IgD-negative memory B cell (primary cell): ENCODE measurements around the gene CACNA2D1. TPM values are rescaled to one million over a fixed set of nuclear protein-coding genes. Genes with fewer than 3 reads are reported as not detected.

ENCODE experiments used
- H3K27ac Mint-ChIP-seq, 3 donors: one replicate each; pipeline ENCODE4 v1.8.0; 2020 to 2022; ENCODE audit warnings: mild to moderate bottlenecking in 3 of 3, mixed read lengths in 3 of 3, moderate library complexity in 1 of 3
- H3K27me3 Mint-ChIP-seq: one replicate; pipeline ENCODE4 v1.8.0; 2021; ENCODE audit warnings: mixed read lengths
- H3K36me3 Mint-ChIP-seq: one replicate; pipeline ENCODE4 v1.8.0; 2020; ENCODE audit warnings: mild to moderate bottlenecking, mixed read lengths
- H3K4me1 Mint-ChIP-seq, 3 donors: one replicate each; pipeline ENCODE4 v1.8.0; 2020 to 2022; ENCODE audit warnings: mixed read lengths in 3 of 3, mild to moderate bottlenecking in 1 of 3
- H3K4me3 Mint-ChIP-seq, 4 donors: one replicate each; pipeline ENCODE4 v1.8.0; 2020 to 2022; ENCODE audit warnings: mild to moderate bottlenecking in 4 of 4, mixed read lengths in 4 of 4, moderate library complexity in 3 of 4
- H3K9me3 Mint-ChIP-seq, 3 donors: one replicate each; pipeline ENCODE4 v1.8.0; 2020 to 2021; ENCODE audit warnings: mixed read lengths in 3 of 3, mild to moderate bottlenecking in 1 of 3
- polyA plus RNA-seq: library from polyadenylated mRNA; unstranded; fragments of 300-500 nt; fragmentation: Illumina TruSeq; gene quantifications from one replicate; pipeline ENCODE4 v1.2.3, GENCODE V29; 2021

The CACNA2D1 gene
- polyA plus RNA-seq, 1 donor from 2014 or later: not detected

DNA sequence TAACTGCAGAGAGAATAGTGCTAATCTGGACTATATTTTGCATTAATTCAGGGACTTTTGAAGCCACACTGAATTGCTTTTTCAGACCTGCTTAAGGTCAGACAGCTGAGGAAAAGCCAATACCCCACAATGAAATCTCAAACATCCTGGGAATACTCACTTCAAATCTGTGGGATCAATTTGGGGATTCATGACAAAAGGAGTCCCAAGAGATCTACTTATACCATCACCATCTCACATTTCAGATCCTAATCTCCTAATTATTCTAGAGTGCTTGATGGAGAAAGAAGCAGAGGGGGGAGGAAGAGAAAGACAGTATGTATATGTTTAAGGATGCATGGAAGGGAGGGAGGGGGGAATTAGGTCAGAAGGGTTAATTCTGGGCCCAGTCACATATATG is 202.2 kb downstream of the CACNA2D1 start:
- Mint-ChIP-seq H3K4me1 (no peaks in the 10 kb centered on the region), H3K36me3 (no peaks in the 10 kb centered on the region), H3K4me3 (no peak overlapping the region), H3K27me3 (no peaks in the 10 kb centered on the region), H3K9me3 (peaks cover 0 to 4% (median 2%) of the 10 kb centered on the region in 3 donors), H3K27ac (no peak overlapping the region)

DNA sequence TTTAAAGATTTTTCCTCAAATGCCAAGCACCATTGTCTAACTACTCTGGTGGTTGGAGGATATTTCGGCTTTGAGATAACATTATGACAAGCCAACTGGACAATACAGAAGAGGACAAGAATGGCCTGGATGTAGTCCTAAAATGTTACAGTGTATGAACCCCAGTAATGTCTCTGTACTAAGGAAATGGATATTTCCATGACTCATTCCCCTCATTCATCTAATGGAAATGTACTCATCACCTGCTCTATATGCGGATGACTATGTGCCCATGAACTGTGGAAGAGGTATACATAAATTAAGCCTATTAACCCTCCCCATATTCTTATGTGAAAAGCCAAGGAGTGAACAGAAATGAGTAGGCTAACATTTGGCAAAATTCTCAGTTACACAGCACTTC is 207.9 kb downstream of the CACNA2D1 start:
- peaks cover 2% of the 10 kb centered on the region for H3K36me3 Mint-ChIP-seq
- peaks cover 0 to 4% (median 1%) of the 10 kb centered on the region in 3 donors for H3K9me3 Mint-ChIP-seq
- H3K4me3 Mint-ChIP-seq: no peak overlapping the region
- no peaks in the 10 kb centered on the region for H3K27me3 Mint-ChIP-seq
- H3K27ac Mint-ChIP-seq: no peak overlapping the region
- peaks cover 0 to 2% (median 0%) of the 10 kb centered on the region in 3 donors for H3K4me1 Mint-ChIP-seq

DNA sequence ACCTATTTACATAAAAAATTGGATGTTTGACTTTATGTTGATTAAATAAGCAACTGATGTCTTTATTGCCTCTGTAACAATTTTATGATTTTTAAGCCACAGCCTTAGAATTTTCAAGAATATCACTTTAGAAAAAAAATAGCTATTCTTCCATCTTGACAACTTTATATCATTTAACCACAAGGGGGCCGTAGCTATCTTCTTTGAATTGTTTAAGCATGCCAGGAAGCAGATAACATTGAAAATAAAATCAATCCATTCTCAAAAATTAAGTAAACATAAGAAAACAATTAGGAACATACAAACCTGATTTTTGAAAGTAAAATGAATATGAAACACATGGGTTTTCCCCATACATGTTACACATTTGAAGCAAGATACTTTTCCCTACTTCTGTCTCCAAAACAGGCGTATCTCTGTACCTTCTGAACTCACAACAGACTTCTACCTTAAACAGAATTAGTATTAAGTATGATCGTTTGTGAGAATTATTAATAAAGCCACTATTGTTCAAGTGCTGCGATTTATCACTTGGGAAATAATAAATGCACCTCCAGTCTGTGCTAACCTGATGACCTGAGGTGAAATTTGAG is 209.0 kb downstream of the CACNA2D1 start:
- Mint-ChIP-seq H3K4me3 (no peak overlapping the region), H3K27ac (no peak overlapping the region), H3K9me3 (peaks cover 0 to 4% (median 1%) of the 10 kb centered on the region in 3 donors), H3K4me1 (peaks cover 0 to 2% (median 0%) of the 10 kb centered on the region in 3 donors), H3K27me3 (no peaks in the 10 kb centered on the region), H3K36me3 (peaks cover 2% of the 10 kb centered on the region)

DNA sequence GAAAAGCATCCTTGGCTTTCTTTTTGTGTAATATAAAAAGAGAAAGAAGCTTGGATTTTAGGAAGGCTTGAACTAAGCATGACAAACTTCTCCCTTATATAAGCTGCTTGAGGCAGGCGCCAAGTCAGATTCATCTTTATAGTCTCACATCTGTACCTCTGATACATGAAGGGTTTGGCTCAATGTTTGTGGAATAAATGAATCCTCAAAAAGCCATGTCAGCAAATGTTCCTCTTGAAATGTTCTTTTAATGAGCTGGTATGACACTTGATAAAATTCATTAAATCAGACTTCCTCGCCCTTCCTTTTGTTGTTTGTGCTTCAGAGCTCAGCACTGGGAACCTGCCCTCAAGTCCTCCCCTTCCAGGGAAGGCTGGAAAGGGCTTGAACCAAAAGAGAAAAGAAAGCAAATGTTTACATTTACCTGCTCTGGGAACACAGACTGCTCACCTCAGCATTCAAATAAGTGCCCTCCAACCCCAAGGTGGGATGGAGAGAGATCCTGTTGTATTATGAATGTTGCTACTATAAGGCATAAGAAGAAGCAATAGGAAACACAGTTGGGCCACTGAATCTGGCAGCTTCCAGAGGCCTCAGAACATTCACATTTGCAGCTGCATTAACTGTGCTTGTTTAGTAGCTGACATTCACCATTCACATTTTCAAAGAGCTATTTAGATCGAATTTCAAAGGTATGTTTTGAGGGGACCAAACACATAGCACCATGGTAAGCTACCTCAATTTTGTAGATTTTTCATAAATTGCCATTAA is 212.6 kb downstream of the CACNA2D1 start:
- Mint-ChIP-seq H3K27ac (no peak overlapping the region), H3K4me1 (peaks cover 0 to 2% (median 0%) of the 10 kb centered on the region in 3 donors), H3K9me3 (peaks cover 0 to 4% (median 1%) of the 10 kb centered on the region in 3 donors), H3K36me3 (peaks cover 2% of the 10 kb centered on the region), H3K4me3 (no peak overlapping the region), H3K27me3 (no peaks in the 10 kb centered on the region)

DNA sequence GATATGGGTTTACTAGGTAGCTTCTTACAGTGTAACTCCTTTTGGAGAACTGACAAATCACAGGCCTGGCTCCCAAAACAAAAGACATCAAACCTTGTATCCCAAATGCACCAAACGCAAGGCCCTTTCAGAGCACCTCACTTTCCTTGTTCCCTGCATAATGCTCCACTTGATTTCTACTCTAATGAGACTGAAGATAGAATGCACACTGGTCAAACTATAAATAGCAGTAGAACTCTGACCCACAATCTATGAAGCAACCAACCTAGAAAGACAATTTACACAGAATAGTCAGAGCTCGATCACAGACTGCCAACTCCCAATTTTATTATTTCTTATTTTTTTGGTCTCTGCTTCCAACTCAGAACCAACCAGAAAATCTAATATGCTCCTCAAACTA is 214.4 kb downstream of the CACNA2D1 start:
- H3K36me3 Mint-ChIP-seq: peaks cover 2% of the 10 kb centered on the region
- no peaks in the 10 kb centered on the region for H3K27me3 Mint-ChIP-seq
- peaks cover 0 to 2% (median 0%) of the 10 kb centered on the region in 3 donors for H3K4me1 Mint-ChIP-seq
- no peak overlapping the region for H3K27ac Mint-ChIP-seq
- peaks cover 0 to 4% (median 1%) of the 10 kb centered on the region in 3 donors for H3K9me3 Mint-ChIP-seq
- H3K4me3 Mint-ChIP-seq: no peak overlapping the region

DNA sequence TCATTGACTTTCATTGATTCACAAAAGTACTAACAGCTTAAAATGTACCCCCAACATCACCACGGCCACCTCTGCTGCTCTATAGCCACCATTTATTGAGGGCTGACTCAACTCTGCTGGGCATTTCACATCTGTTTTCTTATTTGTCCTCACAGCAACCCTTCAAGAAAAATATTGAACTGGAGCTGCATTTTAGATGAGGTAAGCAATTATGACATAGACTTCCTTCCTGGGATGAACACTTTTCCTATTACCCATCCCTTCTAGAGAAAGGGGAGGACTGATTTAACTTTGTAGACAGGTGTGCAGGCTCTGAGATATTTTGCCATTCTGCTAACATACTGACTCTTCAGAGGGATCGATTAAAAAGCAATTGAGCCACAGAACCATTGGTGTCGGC is 217.4 kb downstream of the CACNA2D1 start:
- no peaks in the 10 kb centered on the region for H3K27me3 Mint-ChIP-seq
- no peak overlapping the region for H3K4me3 Mint-ChIP-seq
- H3K9me3 Mint-ChIP-seq: peaks cover under 1 to 6% (median 2%) of the 10 kb centered on the region in 3 donors
- no peak overlapping the region for H3K27ac Mint-ChIP-seq
- no peaks in the 10 kb centered on the region for H3K4me1 Mint-ChIP-seq
- no peaks in the 10 kb centered on the region for H3K36me3 Mint-ChIP-seq

DNA sequence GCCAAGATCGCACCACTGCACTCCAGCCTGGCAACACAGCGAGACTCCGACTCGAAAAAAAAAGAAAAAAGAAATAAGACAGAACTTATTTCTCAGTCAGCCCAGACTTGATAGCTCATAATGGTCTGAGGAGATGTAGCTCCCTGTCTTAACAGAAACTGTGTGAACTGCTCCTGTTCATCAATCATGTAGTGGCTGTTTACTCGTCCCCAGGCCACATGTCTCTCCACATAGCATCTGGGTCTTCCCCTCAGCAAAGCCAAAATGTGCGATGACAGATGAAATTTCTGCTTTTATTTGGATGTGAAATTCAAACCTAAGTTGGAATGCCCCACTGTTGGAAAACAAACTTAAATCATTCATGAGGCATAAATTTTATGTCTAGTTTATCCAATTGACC is 219.0 kb downstream of the CACNA2D1 start:
- no peaks in the 10 kb centered on the region for H3K4me1 Mint-ChIP-seq
- no peaks in the 10 kb centered on the region for H3K36me3 Mint-ChIP-seq
- H3K27ac Mint-ChIP-seq: no peak overlapping the region
- H3K27me3 Mint-ChIP-seq: no peaks in the 10 kb centered on the region
- no peak overlapping the region for H3K4me3 Mint-ChIP-seq
- peaks cover 0 to 6% (median 2%) of the 10 kb centered on the region in 3 donors for H3K9me3 Mint-ChIP-seq

DNA sequence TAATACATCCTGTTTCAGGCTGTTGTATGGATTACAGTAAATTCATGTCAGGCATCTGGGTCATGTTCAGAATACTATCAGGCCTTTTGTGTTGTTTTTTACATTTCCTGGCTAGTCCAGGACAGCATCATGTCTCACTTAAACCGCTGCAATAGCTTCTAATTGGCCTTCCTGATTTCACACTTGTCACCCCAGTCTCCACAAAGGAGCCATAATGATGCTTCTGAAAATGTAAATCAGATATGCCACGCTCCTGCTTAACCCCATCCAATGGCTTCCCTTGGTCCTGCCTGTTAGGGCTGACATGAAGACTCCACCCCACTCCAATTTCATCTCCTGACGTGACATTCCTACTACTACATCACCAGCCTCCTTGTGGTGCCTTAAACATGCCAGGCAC is 220.0 kb downstream of the CACNA2D1 start:
- Mint-ChIP-seq H3K9me3 (peaks cover 0 to 6% (median 2%) of the 10 kb centered on the region in 3 donors), H3K27me3 (no peaks in the 10 kb centered on the region), H3K4me3 (no peak overlapping the region), H3K4me1 (no peaks in the 10 kb centered on the region), H3K27ac (peak overlapping the region in 1 of 3 donors; percentile 36), H3K36me3 (no peaks in the 10 kb centered on the region)

DNA sequence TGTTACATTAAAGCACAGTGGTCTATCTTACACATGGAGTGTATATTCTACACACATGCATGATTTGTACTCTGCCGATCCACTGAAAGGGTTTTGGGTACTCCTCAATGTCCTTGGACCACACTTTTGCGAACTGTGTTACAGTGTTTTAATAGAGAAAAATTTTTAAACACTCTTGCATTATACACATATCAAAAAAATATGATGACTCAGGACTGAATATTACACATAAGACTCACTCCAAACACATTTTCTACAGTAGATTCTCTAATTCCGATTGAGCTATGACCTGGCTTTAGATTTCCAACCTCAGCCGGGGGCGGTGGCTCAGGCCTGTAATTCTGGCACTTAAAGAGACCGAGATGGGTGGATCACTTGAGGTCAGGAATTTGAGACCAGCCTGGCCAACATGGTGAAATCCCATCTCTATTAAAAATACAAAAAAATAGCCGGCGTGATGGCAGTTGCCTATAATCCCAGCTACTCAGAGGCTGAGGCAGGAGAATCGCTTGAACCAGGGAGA is 222.4 kb downstream of the CACNA2D1 start:
- Mint-ChIP-seq H3K36me3 (no peaks in the 10 kb centered on the region), H3K4me3 (no peak overlapping the region), H3K27me3 (no peaks in the 10 kb centered on the region), H3K4me1 (no peaks in the 10 kb centered on the region), H3K27ac (no peak overlapping the region), H3K9me3 (peaks cover 0 to 4% (median 2%) of the 10 kb centered on the region in 3 donors)

DNA sequence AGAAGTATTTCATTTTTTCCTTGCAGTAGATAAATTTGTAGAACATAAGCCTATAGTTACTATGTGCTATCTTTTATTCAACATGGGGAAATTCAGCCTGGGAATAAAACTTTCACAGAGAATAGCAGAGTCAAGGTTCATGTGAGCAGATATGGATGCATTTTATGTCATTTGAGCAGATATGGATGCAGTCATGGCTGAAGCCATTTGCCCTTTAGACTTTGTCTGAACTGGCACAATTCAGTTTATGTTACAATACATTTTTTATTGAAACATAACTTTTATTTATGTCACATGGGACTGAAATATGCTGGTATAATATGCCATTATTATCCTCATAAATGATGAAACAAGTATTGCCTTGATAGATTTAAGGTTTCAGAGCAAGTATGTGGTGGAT is 231.1 kb downstream of the CACNA2D1 start:
- peaks cover 2% of the 10 kb centered on the region for H3K36me3 Mint-ChIP-seq
- H3K27me3 Mint-ChIP-seq: no peaks in the 10 kb centered on the region
- no peak overlapping the region for H3K27ac Mint-ChIP-seq
- H3K4me3 Mint-ChIP-seq: no peak overlapping the region
- H3K9me3 Mint-ChIP-seq: peaks cover 2 to 8% (median 2%) of the 10 kb centered on the region in 3 donors
- no peaks in the 10 kb centered on the region for H3K4me1 Mint-ChIP-seq

DNA sequence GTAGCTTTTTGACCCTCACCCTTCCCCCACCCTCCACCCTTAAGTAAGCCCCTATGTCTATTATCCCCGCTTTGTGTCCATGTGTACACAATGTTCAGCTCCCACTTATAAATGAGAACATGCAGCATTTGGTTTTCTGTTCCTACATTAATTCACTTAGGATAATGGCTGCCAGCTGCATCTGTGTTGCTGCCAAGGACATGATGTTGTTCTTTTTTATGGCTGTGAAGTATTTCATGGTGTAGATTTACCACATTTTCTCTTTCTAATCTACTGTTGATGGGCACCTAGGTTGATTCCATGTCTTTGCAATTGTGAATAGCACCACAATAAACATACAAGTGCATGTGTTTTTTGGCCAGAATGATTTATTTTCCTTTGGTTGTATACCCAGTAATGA is 232.2 kb downstream of the CACNA2D1 start:
- no peak overlapping the region for H3K4me3 Mint-ChIP-seq
- H3K27me3 Mint-ChIP-seq: no peaks in the 10 kb centered on the region
- H3K27ac Mint-ChIP-seq: no peak overlapping the region
- no peaks in the 10 kb centered on the region for H3K4me1 Mint-ChIP-seq
- H3K36me3 Mint-ChIP-seq: peaks cover 2% of the 10 kb centered on the region
- peaks cover 2 to 8% (median 2%) of the 10 kb centered on the region in 3 donors for H3K9me3 Mint-ChIP-seq

DNA sequence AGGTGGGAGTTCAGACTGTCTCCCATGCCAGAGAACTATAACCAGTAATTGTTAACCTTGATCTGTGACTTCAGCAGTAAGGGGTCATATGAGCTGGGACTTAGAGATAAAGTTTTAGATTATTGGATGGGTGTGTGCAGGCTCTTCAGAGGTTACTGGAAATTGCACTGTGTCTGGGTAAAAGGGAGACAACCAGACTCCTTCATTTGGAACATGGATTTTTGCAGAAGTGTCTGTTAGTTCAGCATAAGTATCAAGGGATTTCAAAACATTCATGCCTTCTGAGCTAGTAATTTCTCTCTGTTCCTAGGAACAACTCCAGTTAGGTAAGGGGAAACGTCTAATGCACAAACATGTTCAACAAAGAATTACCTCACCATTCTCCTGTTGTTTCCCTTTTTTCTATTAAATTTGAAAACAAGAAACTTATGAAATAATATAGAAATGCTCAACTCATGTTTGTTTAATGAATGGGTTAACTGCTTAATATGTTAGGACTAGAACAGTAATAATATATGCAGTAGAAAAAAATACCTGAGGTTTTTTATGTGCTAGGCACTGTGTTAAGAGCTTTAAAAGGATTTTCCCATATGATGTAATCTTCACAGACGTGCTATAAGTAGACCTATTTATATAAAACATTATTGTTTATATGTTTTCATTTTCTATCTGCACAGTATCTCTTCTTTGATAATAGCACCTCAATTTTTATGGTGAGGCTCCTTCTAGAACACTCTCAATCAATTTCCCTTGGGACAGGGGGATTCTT is 233.0 kb downstream of the CACNA2D1 start:
- H3K4me1 Mint-ChIP-seq: no peaks in the 10 kb centered on the region
- no peak overlapping the region for H3K4me3 Mint-ChIP-seq
- peaks cover 2 to 8% (median 2%) of the 10 kb centered on the region in 3 donors for H3K9me3 Mint-ChIP-seq
- no peak overlapping the region for H3K27ac Mint-ChIP-seq
- H3K36me3 Mint-ChIP-seq: peaks cover 2% of the 10 kb centered on the region
- no peaks in the 10 kb centered on the region for H3K27me3 Mint-ChIP-seq

DNA sequence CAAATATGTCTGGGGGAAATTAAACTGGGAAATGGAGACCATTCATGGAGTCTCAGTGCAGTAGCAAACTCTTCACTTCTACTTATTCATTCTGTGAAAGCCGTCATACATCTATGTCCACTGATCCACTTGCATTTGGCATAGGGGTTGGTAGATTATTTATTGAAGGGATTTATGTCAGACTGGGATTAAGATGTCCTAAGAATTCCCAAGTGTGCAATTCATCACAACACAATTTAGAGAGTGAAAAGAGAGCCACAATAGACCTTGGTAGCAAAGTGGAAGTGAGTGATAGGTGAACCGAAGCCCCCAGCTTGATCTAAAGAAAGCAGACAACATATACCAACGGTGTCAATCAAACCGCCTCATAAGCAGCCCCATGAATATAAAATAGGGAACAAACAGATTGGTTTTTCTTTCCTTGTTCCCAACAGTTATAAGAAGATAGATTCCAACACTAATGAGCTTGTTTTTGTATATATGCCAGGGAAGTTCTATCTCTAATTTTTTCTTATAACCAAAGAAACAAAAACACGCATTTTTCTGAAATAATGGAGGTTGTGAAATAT is 234.3 kb downstream of the CACNA2D1 start:
- no peaks in the 10 kb centered on the region for H3K27me3 Mint-ChIP-seq
- peaks cover 2% of the 10 kb centered on the region for H3K36me3 Mint-ChIP-seq
- no peak overlapping the region for H3K4me3 Mint-ChIP-seq
- H3K27ac Mint-ChIP-seq: no peak overlapping the region
- H3K4me1 Mint-ChIP-seq: no peaks in the 10 kb centered on the region
- peaks cover 2 to 4% (median 2%) of the 10 kb centered on the region in 3 donors for H3K9me3 Mint-ChIP-seq

DNA sequence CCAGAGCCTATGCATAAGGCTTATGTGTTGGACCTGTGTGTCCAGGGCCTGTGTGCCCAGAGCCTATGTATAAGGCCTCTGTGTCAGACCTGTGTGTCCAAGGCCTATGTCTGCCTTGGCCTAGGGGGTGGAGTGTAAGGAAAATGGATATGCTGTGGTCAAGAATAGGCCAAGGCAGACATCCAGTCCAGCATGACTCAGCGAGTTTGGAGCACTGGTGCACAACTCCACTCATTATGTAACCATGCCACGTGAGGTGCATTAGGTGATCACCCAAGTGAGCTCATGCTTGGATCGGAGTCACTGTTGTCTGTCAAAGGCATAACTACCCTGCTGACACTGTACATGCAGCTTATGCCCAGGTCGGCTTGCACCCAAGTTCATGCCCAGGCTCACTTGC is 238.9 kb downstream of the CACNA2D1 start:
- H3K4me3 Mint-ChIP-seq: no peak overlapping the region
- no peaks in the 10 kb centered on the region for H3K4me1 Mint-ChIP-seq
- H3K27ac Mint-ChIP-seq: no peak overlapping the region
- H3K27me3 Mint-ChIP-seq: no peaks in the 10 kb centered on the region
- H3K9me3 Mint-ChIP-seq: peaks cover 2 to 10% (median 5%) of the 10 kb centered on the region in 3 donors
- H3K36me3 Mint-ChIP-seq: no peaks in the 10 kb centered on the region

DNA sequence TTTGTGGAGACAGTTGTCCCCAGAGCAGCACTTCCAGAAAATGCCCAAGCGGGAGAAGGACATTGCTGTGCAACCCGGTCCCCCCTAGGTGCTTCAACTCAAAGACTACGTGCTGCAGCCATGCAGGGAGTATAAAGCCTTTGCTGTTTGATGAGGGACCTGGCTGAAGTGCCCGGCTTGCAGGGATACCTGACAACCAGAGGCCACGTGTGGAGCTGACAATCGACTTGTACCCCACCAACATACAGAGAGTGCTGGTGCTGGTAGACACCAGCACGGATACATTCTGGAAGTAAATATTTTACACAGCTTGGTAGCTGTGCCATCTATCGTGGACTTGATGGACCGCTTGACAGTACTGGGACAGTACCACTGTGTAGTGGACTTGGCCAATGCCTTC is 240.6 kb downstream of the CACNA2D1 start:
- Mint-ChIP-seq H3K27ac (no peak overlapping the region), H3K4me3 (no peak overlapping the region), H3K9me3 (peaks cover 0 to 6% (median 5%) of the 10 kb centered on the region in 3 donors), H3K36me3 (no peaks in the 10 kb centered on the region), H3K4me1 (no peaks in the 10 kb centered on the region), H3K27me3 (no peaks in the 10 kb centered on the region)
